A549 (cell line): Measurements from ENCODE around the gene CNNM2. TPM values are rescaled to one million over a fixed set of nuclear protein-coding genes. Genes with fewer than 3 reads are reported as not detected.

Experiments used
- ATAC-seq, 2 experiments: fragments of 200-7000 bp in 1 of 2; fragments of >200 bp in 1 of 2; cut with Nextera tagmentation in 1 of 2; cut with Tn5 transposase in 1 of 2; 3 replicates each; pipeline versions ENCODE4 v1.8.0 to v1.9.1; 2018 to 2020; ENCODE audit warnings: mild to moderate bottlenecking in 1 of 2, moderate library complexity in 1 of 2
- CTCF ChIA-PET: fragments of 300-600 bp; sonication (Branson Sonifier 250); formaldehyde crosslinking; extraction: SDS; loops from one replicate; lab custom pipeline; 2021; ENCODE audit warnings: antibody characterized with exemption, inconsistent platforms; lab: Yijun Ruan, JAX
- POLR2A ChIA-PET: fragments of 350-600 bp; formaldehyde crosslinking; extraction: SDS; loops from one replicate; lab custom pipeline; 2021; ENCODE audit warnings: antibody characterized with exemption, inconsistent platforms; lab: Yijun Ruan, JAX
- DNase-seq, 2 experiments: peaks; one replicate each; pipeline versions ENCODE4 v3.0.0 to v3.0.0-alpha.2; 2011 to 2016; ENCODE audit warnings: low read depth in 1 of 2, low spot score in 1 of 2
- FAIRE-seq: peaks from 2 replicates; lab custom pipeline; 2011; peaks lifted over from hg19 to GRCh38; lab: Jason Lieb, UNC
- H3K27ac ChIP-seq, 2 experiments: fragments of >200 bp; sonication (Bioruptor Twin); formaldehyde crosslinking; 3 replicates each; pipeline ENCODE4 v1.5.1; 2016 to 2017
- H3K4me1 ChIP-seq: fragments of >200 bp; sonication (Bioruptor Twin); formaldehyde crosslinking; 3 replicates; pipeline ENCODE4 v1.6.1; 2016
- H3K4me2 ChIP-seq: fragments of >200 bp; sonication (Bioruptor Twin); formaldehyde crosslinking; 3 replicates; pipeline ENCODE4 v1.6.1; 2016
- H3K4me3 ChIP-seq: fragments of >200 bp; sonication (Bioruptor Twin); formaldehyde crosslinking; 3 replicates; pipeline ENCODE4 v1.5.1; 2016
- H3K9me3 ChIP-seq: fragments of >200 bp; sonication (Bioruptor Twin); formaldehyde crosslinking; 3 replicates; pipeline ENCODE4 v1.6.1; 2016
- BCL3 ChIP-seq: fragments of >200 bp; sonication (Bioruptor Twin); formaldehyde crosslinking; IDR thresholded peaks from 3 replicates; pipeline ENCODE4 v1.6.1; 2016
- CBX8 ChIP-seq: fragments of 200-600 bp; sonication (generic); IDR thresholded peaks from 2 replicates; pipeline ENCODE4 v1.6.1; 2016
- CEBPB ChIP-seq, 2 experiments: fragments of >200 bp in 1 of 2; sonication (Bioruptor Twin) in 1 of 2; formaldehyde crosslinking in 1 of 2; IDR thresholded peaks; 2 replicates each; pipeline ENCODE4 v1.6.1; 2012 to 2016
- ESRRA ChIP-seq: fragments of 150-350 bp; IDR thresholded peaks from 2 replicates; pipeline ENCODE4 v1.6.1; 2014; ENCODE audit warnings: mild to moderate bottlenecking, low read length, borderline replicate concordance
- HDAC2 ChIP-seq: fragments of 200-600 bp; sonication (generic); IDR thresholded peaks from 2 replicates; pipeline ENCODE4 v1.6.1; 2016
- HEYL ChIP-seq: fragments of 250-450 bp; sonication (Bioruptor Pico); IDR thresholded peaks from 2 replicates; pipeline ENCODE4 v1.8.0; 2021; ENCODE audit warnings: mild to moderate bottlenecking, moderate library complexity
- HOXB13 ChIP-seq: fragments of 250-450 bp; sonication (Bioruptor Pico); IDR thresholded peaks from 2 replicates; pipeline ENCODE4 v1.5.0; 2020; ENCODE audit warnings: low read depth, mild to moderate bottlenecking, moderate library complexity
- HOXB5 ChIP-seq: fragments of 250-450 bp; sonication (Bioruptor Pico); IDR thresholded peaks from 2 replicates; pipeline ENCODE4 v1.5.0; 2020; ENCODE audit warnings: mild to moderate bottlenecking, moderate library complexity
- JUN ChIP-seq, 2 experiments: fragments of >200 bp; sonication (Bioruptor Twin); formaldehyde crosslinking; IDR thresholded peaks; 2 replicates in 1 of 2; 3 replicates in 1 of 2; pipeline ENCODE4 v1.6.1; 2016 to 2017
- NPAS2 ChIP-seq: fragments of 250-450 bp; sonication (Bioruptor Pico); IDR thresholded peaks from 2 replicates; pipeline ENCODE4 v1.8.0; 2022; ENCODE audit warnings: mild to moderate bottlenecking, moderate library complexity, borderline replicate concordance
- PHF8 ChIP-seq: fragments of 200-600 bp; sonication (generic); IDR thresholded peaks from 2 replicates; pipeline ENCODE4 v1.6.1; 2016; ENCODE audit warnings: low read depth, mild to moderate bottlenecking, antibody characterized with exemption, moderate library complexity, borderline replicate concordance
- POLR2A ChIP-seq: IDR thresholded peaks from 2 replicates; pipeline ENCODE4 v1.6.1; 2012; ENCODE audit warnings: mild to moderate bottlenecking, low read length
- POLR2AphosphoS2 ChIP-seq: conservative IDR thresholded peaks from 2 replicates; pipeline ENCODE4 v1.6.1; 2012; ENCODE audit warnings: low read length, improper control_type of control experiment, inconsistent platforms
- RAD21 ChIP-seq, 2 experiments: fragments of >200 bp in 1 of 2; sonication (Bioruptor Twin) in 1 of 2; formaldehyde crosslinking in 1 of 2; IDR thresholded peaks in 1 of 2; conservative IDR thresholded peaks in 1 of 2; 2 replicates in 1 of 2; 3 replicates in 1 of 2; pipeline ENCODE4 v1.6.1; 2012 to 2018; ENCODE audit warnings: inconsistent platforms in 1 of 2
- REST ChIP-seq: fragments of 200-600 bp; sonication (generic); IDR thresholded peaks from 2 replicates; pipeline ENCODE4 v1.6.1; 2016; ENCODE audit warnings: antibody characterized with exemption, mild to moderate bottlenecking, moderate library complexity
- ZFP36 ChIP-seq: fragments of 450-650 bp; IDR thresholded peaks from 2 replicates; pipeline ENCODE4 v1.6.1; 2014; ENCODE audit warnings: borderline replicate concordance; ENCODE audit not compliant: partially characterized antibody
- WGBS: methylation state at CpG from one replicate; pipeline ENCODE4 v1.1.6; 2017; ENCODE audit errors: missing lambda C conversion rate; 5-methylcytosine and 5-hydroxymethylcytosine counted together
- polyA plus RNA-seq, 4 experiments: library from polyadenylated mRNA; depleted of rRNA in 3 of 4; stranded (reverse); fragments of >200 nt; fragmentation: RNase III in 1 of 4; extraction: RNeasy Plus Mini Kit Qiagen cat#74134 plus additional on column Dnase treatment in 1 of 4; gene quantifications; 2 replicates in 3 of 4; 3 replicates in 1 of 4; pipeline ENCODE4 v1.2.3, GENCODE V29; 2011 to 2017
- TF ChIP-seq, protein P1 (sequence below): fragments of 150-350 bp; IDR thresholded peaks from 2 replicates; pipeline ENCODE4 v1.6.1; 2014; ENCODE audit warnings: low read depth, mild to moderate bottlenecking, low read length
- TF ChIP-seq, protein P2 (sequence below): IDR thresholded peaks from 2 replicates; pipeline ENCODE4 v1.6.1; 2012
- TF ChIP-seq, protein P3 (sequence below): IDR thresholded peaks from 2 replicates; pipeline ENCODE4 v1.6.1; 2012

CNNM2 gene
- polyA plus RNA-seq, 2 of the 4 experiments (the other 2 are of a cell fraction), result 6.4 to 6.9 TPM

- CTCF ChIA-PET, result interaction anchor here (1.1 to 2.1 kb wide), 2 partner anchors 29 to 45 kb away, joined by 3 to 7 read pairs; no protein-coding TSS in a partner anchor
- 0 out of 3 replicates have a peak, but pooled peaks cover 4% of the 10 kb centered on the region for H3K4me1 ChIP-seq
- DNase-seq (no peak), ATAC-seq (no peak), FAIRE-seq (no peak)
- POLR2A ChIA-PET, result no interaction called here
- no peak for TF ChIP-seq BCL3
- no peak for TF ChIP-seq JUN (IDR thresholded peaks at IDR 0.05)
- no peak for TF ChIP-seq POLR2AphosphoS2
- TF ChIP-seq, protein P1, sequence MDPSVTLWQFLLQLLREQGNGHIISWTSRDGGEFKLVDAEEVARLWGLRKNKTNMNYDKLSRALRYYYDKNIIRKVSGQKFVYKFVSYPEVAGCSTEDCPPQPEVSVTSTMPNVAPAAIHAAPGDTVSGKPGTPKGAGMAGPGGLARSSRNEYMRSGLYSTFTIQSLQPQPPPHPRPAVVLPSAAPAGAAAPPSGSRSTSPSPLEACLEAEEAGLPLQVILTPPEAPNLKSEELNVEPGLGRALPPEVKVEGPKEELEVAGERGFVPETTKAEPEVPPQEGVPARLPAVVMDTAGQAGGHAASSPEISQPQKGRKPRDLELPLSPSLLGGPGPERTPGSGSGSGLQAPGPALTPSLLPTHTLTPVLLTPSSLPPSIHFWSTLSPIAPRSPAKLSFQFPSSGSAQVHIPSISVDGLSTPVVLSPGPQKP, result no peak
- no peak for TF ChIP-seq HDAC2
- no peak for TF ChIP-seq ZFP36
- no peak for TF ChIP-seq NPAS2 (CRISPR knock-in tag)
- TF ChIP-seq, protein P2, sequence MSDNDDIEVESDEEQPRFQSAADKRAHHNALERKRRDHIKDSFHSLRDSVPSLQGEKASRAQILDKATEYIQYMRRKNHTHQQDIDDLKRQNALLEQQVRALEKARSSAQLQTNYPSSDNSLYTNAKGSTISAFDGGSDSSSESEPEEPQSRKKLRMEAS, result no peak
- no peak for TF ChIP-seq PHF8
- no peak for TF ChIP-seq HOXB13 (CRISPR knock-in tag)
- TF ChIP-seq RAD21 (conservative IDR thresholded peaks at IDR 0.05 in 1 of 2, IDR thresholded peaks at IDR 0.05 in 1 of 2), result no peak
- no peak for TF ChIP-seq ESRRA
- WGBS, result 95% methylated on average over 4 of the region's 4 CpGs
- H3K27ac ChIP-seq, result no peak overlapping the region
- H3K9me3 ChIP-seq, result no peaks in the 10 kb centered on the region
- no peak overlapping the region for H3K4me3 ChIP-seq
- no peak overlapping the region for H3K4me2 ChIP-seq
Measured at GRCh38 chr10:102872163-102872562, 45.9 kb upstream of the CNNM2 start.

DNA sequence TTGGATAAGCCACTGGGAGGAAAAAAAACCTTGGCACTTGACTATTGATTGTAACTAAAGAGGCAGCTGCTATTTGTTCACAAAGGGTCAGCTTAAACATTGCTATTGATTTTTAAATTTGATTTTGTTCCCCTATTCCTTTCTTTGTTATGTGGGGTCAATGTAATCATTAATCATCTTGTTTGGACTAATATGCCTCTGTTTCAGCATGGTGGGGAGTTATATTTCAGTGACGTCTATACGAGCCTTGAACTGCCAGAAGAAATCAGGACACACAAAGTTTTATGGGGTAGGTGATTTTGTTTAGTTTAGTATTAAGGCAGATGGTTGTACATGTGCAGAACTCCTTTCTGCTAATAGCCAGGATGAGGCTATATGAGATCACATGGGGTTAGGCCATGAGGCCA, 41.3 kb upstream of the CNNM2 start:
- TF ChIP-seq BCL3 (no peak), CEBPB (IDR thresholded peaks at IDR 0.05) (no peak), PHF8 (no peak), NPAS2 (CRISPR knock-in tag) (no peak), ZFP36 (no peak)
- TF ChIP-seq, protein P1, result no peak
- TF ChIP-seq, all 56 proteins: peak for 0
- no peak for DNase-seq
- Histone ChIP-seq H3K9me3 (no peaks in the 10 kb centered on the region), H3K4me1 (no peaks in the 10 kb centered on the region), H3K27ac (no peak overlapping the region), H3K4me2 (no peak overlapping the region), H3K4me3 (no peak overlapping the region)
- ChIA-PET POLR2A (no interaction called here), CTCF (interaction anchor here (1.1 to 1.3 kb wide), 2 partner anchors 25 to 26 kb away, joined by 3 to 5 read pairs; no protein-coding TSS in a partner anchor)
- FAIRE-seq, result no peak
- no peak for ATAC-seq
- 87% methylated on average over 2 of the region's 2 CpGs for WGBS

DNA sequence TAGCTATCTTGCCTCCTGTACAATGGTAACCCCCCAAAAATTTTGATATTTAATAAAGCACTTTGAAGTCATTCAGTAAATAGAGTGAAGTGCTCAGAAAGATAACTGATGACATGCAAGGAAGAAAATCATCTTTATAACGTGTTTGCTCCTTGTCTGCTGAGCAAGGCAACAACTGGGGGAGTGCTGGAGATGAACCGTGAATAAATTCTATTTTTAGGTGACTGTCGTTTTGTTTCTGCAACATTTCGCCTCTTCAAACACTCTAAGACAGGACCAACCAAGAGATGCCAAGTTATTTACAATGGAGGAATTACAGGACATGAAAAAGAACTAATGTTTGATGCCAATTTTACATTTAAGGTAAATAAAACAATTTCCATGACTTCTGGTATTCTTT, 39.5 kb upstream of the CNNM2 start:
- no peak overlapping the region for H3K4me2 ChIP-seq
- POLR2A ChIA-PET, result no interaction called here
- CTCF ChIA-PET, result interaction anchor here (0.9 to 1.4 kb wide), 3 partner anchors 9 to 23 kb away, joined by 3 to 7 read pairs (median 3); partner anchors contain the start of gene AS3MT

More for the DNA sequence above, 39.5 kb upstream of the CNNM2 start:
- Histone ChIP-seq H3K4me1 (no peaks in the 10 kb centered on the region), H3K4me3 (no peak overlapping the region), H3K27ac (no peak overlapping the region), H3K9me3 (no peaks in the 10 kb centered on the region)
- FAIRE-seq (no peak), ATAC-seq (no peak), DNase-seq (no peak)
- 67% methylated on average over 4 of the region's 4 CpGs for WGBS
- TF ChIP-seq HEYL (CRISPR knock-in tag), result no peak
- TF ChIP-seq CBX8, result no peak
- no peak for TF ChIP-seq HOXB13 (CRISPR knock-in tag)
- no peak for TF ChIP-seq REST
- TF ChIP-seq, protein P3, sequence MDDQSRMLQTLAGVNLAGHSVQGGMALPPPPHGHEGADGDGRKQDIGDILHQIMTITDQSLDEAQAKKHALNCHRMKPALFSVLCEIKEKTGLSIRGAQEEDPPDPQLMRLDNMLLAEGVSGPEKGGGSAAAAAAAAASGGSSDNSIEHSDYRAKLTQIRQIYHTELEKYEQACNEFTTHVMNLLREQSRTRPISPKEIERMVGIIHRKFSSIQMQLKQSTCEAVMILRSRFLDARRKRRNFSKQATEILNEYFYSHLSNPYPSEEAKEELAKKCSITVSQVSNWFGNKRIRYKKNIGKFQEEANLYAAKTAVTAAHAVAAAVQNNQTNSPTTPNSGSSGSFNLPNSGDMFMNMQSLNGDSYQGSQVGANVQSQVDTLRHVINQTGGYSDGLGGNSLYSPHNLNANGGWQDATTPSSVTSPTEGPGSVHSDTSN, result no peak
- TF ChIP-seq POLR2A, result no peak
- TF ChIP-seq NPAS2 (CRISPR knock-in tag), result no peak
- TF ChIP-seq HDAC2, result no peak
- TF ChIP-seq HOXB5 (CRISPR knock-in tag), result no peak
